HepG2 (cell line): Measurements from ENCODE around the gene IL1B. TPM values are rescaled to one million over a fixed set of nuclear protein-coding genes. Genes with fewer than 3 reads are reported as not detected.
A peak's percentile ranks its signal among the peaks of the same experiment; 100 is the strongest.
"Not testable (repeated sequence)": the region's sequence is repeated elsewhere in the genome, so short reads cannot be mapped to it uniquely, and the experiment has no call there.

Experiments used
- ATAC-seq: fragments of 200-7000 bp; cut with Tn5 transposase; 3 replicates; pipeline ENCODE4 v1.9.1; 2020; ENCODE audit warnings: mild to moderate bottlenecking, moderate library complexity
- BruUV-seq: library from RNA; stranded (reverse); fragments of 400-500 nt; replicated peaks from 2 replicates; lab custom pipeline; 2021; lab: Mats Ljungman, UMichigan
- CTCF ChIA-PET: fragments of 300-600 bp; formaldehyde crosslinking; extraction: SDS; loops from one replicate; lab custom pipeline; 2021; ENCODE audit warnings: low total read pairs, inconsistent platforms, low intra/inter-chr PET ratio; lab: Yijun Ruan, JAX
- POLR2A ChIA-PET: fragments of 350-600 bp; sonication (Branson Sonifier 250); formaldehyde crosslinking; loops from one replicate; lab custom pipeline; 2020; ENCODE audit warnings: antibody characterized with exemption, inconsistent platforms; lab: Yijun Ruan, JAX
- DNase-seq: peaks from one replicate; pipeline ENCODE4 v3.0.0-alpha.2; 2015; ENCODE audit warnings: low spot score
- FAIRE-seq: peaks from 3 replicates; lab custom pipeline; 2011; peaks lifted over from hg19 to GRCh38; lab: Jason Lieb, UNC
- H2AFZ ChIP-seq: one replicate; pipeline ENCODE4 v1.6.1; 2011; ENCODE audit warnings: low read length, inconsistent platforms
- H3K27ac ChIP-seq: fragments of 300-600 bp; 3 replicates; pipeline ENCODE4 v1.8.0; 2011; ENCODE audit warnings: mixed run types, mild to moderate bottlenecking, mixed read lengths, low read length, inconsistent platforms; ENCODE audit not compliant: insufficient read depth; ENCODE audit errors: extremely low read length
- H3K27me3 ChIP-seq, 2 experiments: fragments of 200-600 bp in 1 of 2; 2 replicates in 1 of 2; 3 replicates in 1 of 2; pipeline versions ENCODE4 v1.6.0 to v1.8.0; 2011; ENCODE audit warnings: low read length in 2 of 2, mild to moderate bottlenecking in 2 of 2, moderate library complexity in 2 of 2, inconsistent platforms in 1 of 2; ENCODE audit not compliant: insufficient read depth in 2 of 2, control insufficient read depth in 1 of 2
- H3K36me3 ChIP-seq, 2 experiments: fragments of 200-600 bp in 1 of 2; replicated peaks in 1 of 2; 2 replicates in 1 of 2; 3 replicates in 1 of 2; pipeline versions ENCODE4 v1.5.1 to v1.8.0; 2011; ENCODE audit warnings: low read length in 2 of 2, inconsistent platforms in 1 of 2; ENCODE audit not compliant: insufficient read depth in 2 of 2, control insufficient read depth in 1 of 2
- H3K4me1 ChIP-seq: 2 replicates; pipeline ENCODE4 v1.5.1; 2012; ENCODE audit warnings: low read length, inconsistent platforms; ENCODE audit not compliant: insufficient read depth
- H3K4me2 ChIP-seq: 2 replicates; pipeline ENCODE4 v1.6.0; 2011; ENCODE audit warnings: low read depth, low read length, inconsistent platforms
- H3K4me3 ChIP-seq, 3 experiments: fragments of 200-600 bp in 1 of 3; sonication (generic), shearing (Covaris generic) in 1 of 3; replicated peaks in 1 of 3; 2 replicates each; pipeline ENCODE4 v1.5.1; 2011 to 2016; ENCODE audit warnings: low read length in 3 of 3, inconsistent platforms in 2 of 3, low read depth in 2 of 3, mild to moderate bottlenecking in 2 of 3, control low read depth in 1 of 3, mixed read lengths in 1 of 3; ENCODE audit not compliant: insufficient read depth in 1 of 3
- H3K79me2 ChIP-seq: one replicate; pipeline ENCODE4 v1.6.1; 2011; ENCODE audit warnings: low read length, inconsistent platforms; ENCODE audit not compliant: insufficient read depth
- H3K9ac ChIP-seq: 2 replicates; pipeline ENCODE4 v1.6.0; 2011; ENCODE audit warnings: mild to moderate bottlenecking, low read depth, low read length, inconsistent platforms; ENCODE audit not compliant: insufficient read depth
- H3K9me3 ChIP-seq: 2 replicates; pipeline ENCODE4 v1.5.1; 2012; ENCODE audit warnings: mild to moderate bottlenecking, low read length
- H4K20me1 ChIP-seq: 2 replicates; pipeline ENCODE4 v1.6.0; 2011; ENCODE audit warnings: inconsistent platforms, mild to moderate bottlenecking, low read length, moderate library complexity; ENCODE audit not compliant: insufficient read depth
- MAFF ChIP-seq: IDR thresholded peaks from 2 replicates; pipeline ENCODE4 v1.6.1; 2011; ENCODE audit warnings: low read depth, low read length, improper control_type of control experiment
- MAFK ChIP-seq, 2 experiments: IDR thresholded peaks in 1 of 2; conservative IDR thresholded peaks in 1 of 2; 2 replicates each; pipeline ENCODE4 v1.6.1; 2011; ENCODE audit warnings: improper control_type of control experiment in 2 of 2, low read length in 2 of 2
- NFKB2 ChIP-seq: sonication (generic); formaldehyde crosslinking; IDR thresholded peaks from 2 replicates; pipeline ENCODE4 v1.4.0; 2020; ENCODE audit warnings: missing genetic modification reagents, borderline replicate concordance
- ZNF12 ChIP-seq: sonication (generic); formaldehyde crosslinking; IDR thresholded peaks from 2 replicates; pipeline ENCODE4 v1.5.0; 2020; ENCODE audit warnings: missing genetic modification reagents
- ZNF496 ChIP-seq: sonication (generic); formaldehyde crosslinking; IDR thresholded peaks from 2 replicates; pipeline ENCODE4 v1.8.1; 2023; ENCODE audit warnings: mild to moderate bottlenecking, moderate library complexity, missing genetic modification reagents; ENCODE audit not compliant: insufficient replicate concordance
- ZNF710 ChIP-seq: sonication (generic); formaldehyde crosslinking; IDR thresholded peaks from 2 replicates; pipeline ENCODE4 v1.5.0; 2020; ENCODE audit warnings: mild to moderate bottlenecking, missing genetic modification reagents, borderline replicate concordance
- WGBS: methylation state at CpG from one replicate; pipeline ENCODE4 v1.1.6; 2017; ENCODE audit warnings: low lambda C conversion rate; 5-methylcytosine and 5-hydroxymethylcytosine counted together
- in situ Hi-C: cut with HindIII; loops from 2 replicates; pipeline ENCODE4 v1.10.0; 2017; ENCODE audit warnings: low pct_unique_long_range_greater_than_20kb; ENCODE audit not compliant: extremely low pct_ligation_motif_present
- intact Hi-C: fragments of 100-400 bp; cut with micrococcal nuclease; formaldehyde crosslinking; loops from one replicate; pipeline ENCODE4 v1.10.0; 2022; ENCODE audit not compliant: unreplicated experiment
- polyA plus RNA-seq, 8 experiments: library from polyadenylated mRNA; depleted of rRNA in 3 of 8; stranded (reverse) in 7 of 8; unstranded in 1 of 8; fragments of >200 nt; fragmentation: Illumina TruSeq in 4 of 8; extraction: Trizol in 4 of 8; gene quantifications; 2 replicates each; pipeline versions ENCODE4 v1.2.1 to v1.2.3, GENCODE V29; 2011 to 2016; ENCODE audit warnings: low read depth in 4 of 8, missing spikeins in 1 of 8, mixed read lengths in 1 of 8; ENCODE audit not compliant: insufficient read depth in 1 of 8
- total RNA-seq, 5 experiments: library from RNA; depleted of rRNA; stranded (reverse); fragments of >200 nt; fragmentation: Illumina TruSeq; extraction: Trizol; gene quantifications; 2 replicates each; pipeline ENCODE4 v1.2.3, GENCODE V29; 2016; ENCODE audit warnings: low read depth in 1 of 5

The IL1B gene
- total and polyA plus RNA-seq, 2 of the 13 experiments (the other 11 are each of a cell fraction or from before 2014, with no cell fraction given) = 0.18 TPM; not detected in 1

DNA sequence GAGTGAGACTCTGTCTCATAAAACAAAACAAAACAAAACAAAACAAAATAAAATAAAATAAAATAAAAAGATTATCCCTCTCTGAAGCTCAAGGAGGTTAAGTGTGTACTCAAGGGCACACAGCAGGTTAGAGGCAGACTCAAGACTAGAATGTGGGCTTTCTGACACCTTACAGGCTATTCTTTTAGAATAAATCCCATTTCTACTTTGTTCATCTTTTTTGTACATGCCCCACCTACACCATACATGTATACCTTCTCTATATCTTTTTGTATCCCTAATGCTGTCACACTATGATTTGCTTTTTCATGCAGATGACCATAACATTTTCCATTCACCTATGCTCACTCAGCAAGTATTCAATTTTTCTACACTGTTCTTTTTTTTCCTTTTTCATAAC is 2.6 kb downstream of the IL1B start:
- CTCF ChIA-PET = no interaction called here

GRCh38 chr2:112833639-112833931 is 3.0 kb downstream of the IL1B start:
- intact Hi-C loops, H2AFZ ChIP-seq, CTCF ChIA-PET, H3K27ac ChIP-seq, H3K4me2 ChIP-seq, H3K9me3 ChIP-seq, H3K4me3 ChIP-seq, POLR2A ChIA-PET, in situ Hi-C loops, H3K27me3 ChIP-seq, FAIRE-seq, H4K20me1 ChIP-seq, BruUV-seq, H3K9ac ChIP-seq, DNase-seq, H3K36me3 ChIP-seq, ATAC-seq, H3K79me2 ChIP-seq: not testable (repeated sequence)
- peaks cover 34% of the 10 kb centered on the region for H3K4me1 ChIP-seq
- 0 out of 2 replicates have a peak, but pooled peaks have one; percentile 39 for TF ChIP-seq NFKB2 (CRISPR knock-in tag)
- 91% methylated on average over 5 of the region's 5 CpGs for WGBS

More for the DNA sequence above, 2.6 kb downstream of the IL1B start:
- no peak overlapping the region for H3K27ac ChIP-seq
- intact Hi-C loops (no loop called here), in situ Hi-C loops (no loop called here)
- no peak for FAIRE-seq
- H4K20me1 ChIP-seq = no peaks in the 10 kb centered on the region
- BruUV-seq = no TSS peak
- TF ChIP-seq MAFK (conservative IDR thresholded peaks at IDR 0.05 in 1 of 2, IDR thresholded peaks at IDR 0.05 in 1 of 2; ENCODE audit: low read length in 2 of 2) (peak; percentile 35 to 38; a peak in 1 of 4 replicates), ZNF710 (CRISPR knock-in tag) (0 out of 2 replicates have a peak, but pooled peaks have one; percentile 11), MAFF (peak; percentile 44; the same call in 1 of the 2 replicates), ZNF12 (CRISPR knock-in tag) (no peak), ZNF496 (CRISPR knock-in tag) (no peak)
- TF ChIP-seq, all 625 proteins: peak for 3
- Histone ChIP-seq H2AFZ (no peak overlapping the region), H3K9ac (no peak overlapping the region), H3K4me2 (peak overlapping the region; percentile 50), H3K4me3 (no peak overlapping the region), H3K79me2 (no peaks in the 10 kb centered on the region), H3K36me3 (no peaks in the 10 kb centered on the region), H3K27me3 (no peaks in the 10 kb centered on the region), H3K4me1 (peaks cover 34% of the 10 kb centered on the region), H3K9me3 (no peaks in the 10 kb centered on the region)
- ATAC-seq (no peak), DNase-seq (no peak)
- POLR2A ChIA-PET = interaction anchor here (0.9 to 1.5 kb wide), 4 partner anchors 16 to 249 kb away, joined by 3 to 4 read pairs (median 3); partner anchors contain the start of gene CHCHD5
